SKM-1 (cell line): ENCODE results near the gene PACSIN3.
"Not testable (repeated sequence)": the region's sequence is repeated elsewhere in the genome, so short reads cannot be mapped to it uniquely, and the experiment has no call there.

Source experiments
- DNase-seq: peaks from one replicate; lab custom pipeline; 2025; ENCODE audit not compliant: unreplicated experiment; lab: John Stamatoyannopoulos, UW

The PACSIN3 gene

GRCh38 chr11:47198161-47198560 lies 11.9 kb upstream of the PACSIN3 start:
- not testable (repeated sequence) for DNase-seq

- DNase-seq: no peak
Observed at GRCh38 chr11:47192111-47192510, 5.9 kb upstream of the PACSIN3 start.

GRCh38 chr11:47191137-47191536 lies 4.9 kb upstream of the PACSIN3 start:
- not testable (repeated sequence) for DNase-seq

GRCh38 chr11:47189100-47189834 lies 3.0 kb upstream of the PACSIN3 start:
- no peak for DNase-seq

GRCh38 chr11:47188259-47188658 lies 2.0 kb upstream of the PACSIN3 start:
- no peak for DNase-seq

- DNase-seq: no peak
Observed at GRCh38 chr11:47187723-47188122, 1.5 kb upstream of the PACSIN3 start.

- DNase-seq: no peak
Observed at GRCh38 chr11:47186700-47187695, 764 bp upstream of the PACSIN3 start.

GRCh38 chr11:47185305-47186075 lies 744 bp downstream of the PACSIN3 start:
- DNase-seq: no peak

- no peak for DNase-seq
Observed at GRCh38 chr11:47184711-47185304, 1.4 kb downstream of the PACSIN3 start.

- no peak for DNase-seq
Observed at GRCh38 chr11:47183969-47184368, 2.3 kb downstream of the PACSIN3 start.

GRCh38 chr11:47183031-47183856 lies 3.0 kb downstream of the PACSIN3 start:
- no peak for DNase-seq

GRCh38 chr11:47182380-47182779 lies 3.9 kb downstream of the PACSIN3 start:
- no peak for DNase-seq

- DNase-seq: no peak
Observed at GRCh38 chr11:47181271-47181670, 5.0 kb downstream of the PACSIN3 start.

GRCh38 chr11:47180006-47180787 lies 6.0 kb downstream of the PACSIN3 start:
- DNase-seq: no peak

GRCh38 chr11:47179655-47179991 lies 6.6 kb downstream of the PACSIN3 start:
- DNase-seq: peak; percentile 17

- no peak for DNase-seq
Observed at GRCh38 chr11:47178737-47179654, 7.2 kb downstream of the PACSIN3 start.

- no peak for DNase-seq
Observed at GRCh38 chr11:47178316-47178715, 7.9 kb downstream of the PACSIN3 start.

- no peak for DNase-seq
Observed at GRCh38 chr11:47177846-47178245, 8.4 kb downstream of the PACSIN3 start.
